ENCODE measurements around the gene CTSD. TPM values are rescaled to one million over a fixed set of nuclear protein-coding genes. Genes with fewer than 3 reads are reported as not detected.

CTSD gene
- total RNA-seq, 1 experiment from 2014 or later: 559 TPM

- peak; percentile 2 for DNase-seq (ENCODE audit: low spot score)
Observed at GRCh38 chr11:1731451-1732059, 32.2 kb downstream of the CTSD start.

GRCh38 chr11:1730059-1730629 is 33.6 kb downstream of the CTSD start:
- DNase-seq (ENCODE audit: low spot score): peak; percentile 2

DNA sequence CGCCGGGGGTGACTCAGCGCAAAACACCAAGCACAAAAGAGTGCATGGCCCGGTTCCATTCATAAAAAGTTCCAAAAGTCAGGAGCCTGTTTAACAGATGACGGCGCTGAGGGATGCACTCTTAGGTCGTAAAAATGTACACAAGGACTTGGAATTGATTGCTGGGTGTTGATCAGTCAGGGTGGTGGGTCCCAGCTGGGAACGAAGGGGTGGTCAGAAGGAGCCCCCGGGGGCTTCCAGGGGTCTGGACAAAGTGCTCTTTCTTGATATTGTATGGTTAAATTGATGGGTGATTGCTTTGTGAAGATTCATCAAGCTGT is 34.1 kb downstream of the CTSD start:
- peak; percentile 3 for DNase-seq (ENCODE audit: low spot score)

GRCh38 chr11:1728931-1729691 is 34.6 kb downstream of the CTSD start:
- no peak for DNase-seq (ENCODE audit: low spot score)

DNA sequence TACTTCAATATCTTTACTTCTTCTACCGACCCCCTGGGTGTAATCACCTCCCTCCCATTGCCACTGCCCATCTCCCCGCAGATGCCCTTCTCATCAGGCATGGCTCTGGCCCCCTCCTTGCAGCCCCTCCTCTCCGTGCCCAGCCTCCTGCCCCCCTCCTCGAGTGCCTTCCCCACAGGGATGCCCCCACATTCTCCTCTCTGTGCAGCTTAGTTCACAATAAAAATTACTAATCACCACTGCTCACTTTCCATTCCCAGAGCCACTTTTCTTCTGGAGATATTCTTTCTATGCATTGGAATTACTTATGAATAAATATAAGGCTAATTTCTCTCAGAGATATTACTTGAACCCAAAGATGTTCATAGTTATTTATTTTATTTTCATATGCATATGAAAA is 35.4 kb downstream of the CTSD start:
- DNase-seq (ENCODE audit: low spot score): peak; percentile 3

GRCh38 chr11:1727861-1728260 is 35.9 kb downstream of the CTSD start:
- DNase-seq (ENCODE audit: low spot score): no peak

DNA sequence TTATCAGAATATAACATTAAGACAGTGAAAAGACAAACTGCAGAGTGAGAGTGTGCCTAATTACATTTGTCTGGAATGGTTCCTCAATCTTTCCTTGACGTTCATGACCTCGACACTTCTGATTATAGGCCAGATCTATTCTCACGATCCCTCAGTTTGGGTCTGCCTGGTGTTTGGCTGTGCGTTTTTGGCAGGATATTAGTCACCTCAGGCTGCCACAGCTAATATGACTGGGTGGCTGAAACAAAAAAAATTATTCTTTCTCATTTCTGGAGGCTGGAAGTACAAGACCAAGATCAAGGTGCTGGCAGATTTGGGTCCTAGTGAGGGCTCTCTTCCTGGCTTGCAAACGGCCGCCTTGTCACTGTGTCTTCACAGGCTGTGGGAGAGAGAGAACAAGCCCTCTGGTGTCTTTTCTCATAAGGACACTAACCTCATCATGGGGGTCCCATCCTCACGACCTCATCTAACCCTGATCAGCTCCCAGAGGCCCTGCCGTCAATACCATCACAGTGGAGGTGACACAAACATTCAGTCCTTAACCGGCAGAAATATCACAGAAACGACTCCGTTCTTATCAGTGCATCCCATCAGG is 36.5 kb downstream of the CTSD start:
- no peak for DNase-seq (ENCODE audit: low spot score)

DNA sequence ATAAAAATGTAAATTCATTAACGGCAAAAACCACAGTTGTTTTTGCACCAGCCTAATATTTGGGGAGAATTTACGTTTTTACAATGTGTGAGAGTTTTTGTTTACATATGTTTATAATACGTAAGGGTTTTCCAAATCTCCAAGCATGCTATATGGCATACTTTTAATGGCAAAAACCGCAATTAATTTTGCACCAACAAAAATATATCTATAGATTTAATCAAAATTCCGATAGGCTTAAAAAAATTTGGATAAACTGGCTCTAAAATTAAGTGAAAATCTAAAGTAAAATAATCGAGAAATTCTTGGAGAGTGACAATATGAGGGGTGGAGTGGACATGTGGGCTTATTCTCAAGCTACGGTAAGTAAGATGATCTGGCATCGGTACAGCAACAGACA is 43.9 kb downstream of the CTSD start:
- no peak for DNase-seq (ENCODE audit: low spot score)

- no peak for DNase-seq (ENCODE audit: low spot score)
Observed at GRCh38 chr11:1718326-1718725, 45.4 kb downstream of the CTSD start.

DNA sequence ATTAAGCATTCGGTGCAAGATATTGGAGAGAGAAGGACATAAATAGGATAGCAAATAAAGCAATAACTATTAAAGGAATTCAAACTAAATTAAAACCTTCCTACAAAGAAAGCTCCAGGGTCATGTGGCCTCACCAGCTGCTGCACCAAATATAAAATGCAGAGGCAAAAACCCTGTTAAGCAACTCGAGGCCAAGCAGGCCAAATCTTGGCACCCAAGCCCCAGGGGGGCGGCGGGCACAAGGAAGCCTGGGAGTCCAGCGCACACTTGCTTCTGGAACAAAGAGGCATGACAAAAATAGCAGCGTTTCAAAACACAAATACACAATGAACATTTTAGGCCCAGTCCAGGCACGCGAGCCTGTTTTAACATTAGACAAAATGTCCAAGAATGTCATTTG is 46.0 kb downstream of the CTSD start:
- DNase-seq (ENCODE audit: low spot score): no peak

DNA sequence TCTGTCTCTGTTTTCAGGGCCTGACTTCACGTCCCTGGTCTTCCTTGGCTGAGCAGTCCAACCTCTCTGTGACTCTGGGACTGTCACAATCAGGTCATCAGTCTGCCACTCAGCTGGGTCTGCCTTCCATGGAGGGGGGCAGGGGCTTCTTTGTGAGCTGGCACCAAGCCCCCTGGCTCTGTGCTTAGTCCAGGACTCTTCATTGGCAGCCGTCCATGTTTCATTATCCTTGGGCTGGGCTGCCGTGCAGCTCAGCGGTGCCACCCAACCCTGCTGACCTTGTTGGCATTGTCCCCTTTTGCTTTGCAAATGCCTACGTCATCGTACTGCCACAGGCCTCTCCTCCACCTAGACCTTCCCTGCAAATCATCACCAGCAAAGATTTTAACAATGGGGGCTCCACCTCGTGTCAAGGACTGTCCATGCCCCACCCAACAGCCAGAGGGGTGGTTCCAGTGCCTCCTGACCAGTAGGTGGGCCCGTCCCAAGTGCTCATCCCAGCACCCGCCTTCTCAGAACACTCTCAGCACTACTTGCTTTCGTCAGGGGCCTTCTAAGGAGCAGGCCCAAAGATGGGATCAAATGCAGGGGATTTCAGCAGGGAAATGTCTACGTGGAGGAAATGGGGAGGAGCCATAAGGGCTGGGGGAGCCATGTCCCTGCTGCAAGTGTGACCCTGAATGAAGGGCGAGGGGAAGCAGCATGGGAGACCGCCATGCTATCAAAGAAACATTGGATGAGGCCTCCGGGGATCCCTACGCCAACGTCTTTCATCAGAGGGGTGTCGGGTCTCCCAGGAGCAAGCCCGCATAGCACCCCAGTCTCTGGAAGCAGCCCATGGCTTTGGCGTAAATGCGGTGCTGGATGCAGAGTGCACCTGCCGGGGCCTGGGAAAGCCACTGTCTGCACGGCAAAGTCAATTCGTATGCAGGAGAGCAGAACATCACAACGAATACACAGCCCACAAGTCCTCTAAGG is 48.5 kb downstream of the CTSD start:
- peak; percentile 4 for DNase-seq (ENCODE audit: low spot score)

GRCh38 chr11:1708716-1709115 is 55.0 kb downstream of the CTSD start:
- DNase-seq (ENCODE audit: low spot score): no peak

- DNase-seq (ENCODE audit: low spot score): no peak
Observed at GRCh38 chr11:1707751-1708150, 56.0 kb downstream of the CTSD start.

GRCh38 chr11:1706634-1707400 is 56.9 kb downstream of the CTSD start:
- no peak for DNase-seq (ENCODE audit: low spot score)

DNA sequence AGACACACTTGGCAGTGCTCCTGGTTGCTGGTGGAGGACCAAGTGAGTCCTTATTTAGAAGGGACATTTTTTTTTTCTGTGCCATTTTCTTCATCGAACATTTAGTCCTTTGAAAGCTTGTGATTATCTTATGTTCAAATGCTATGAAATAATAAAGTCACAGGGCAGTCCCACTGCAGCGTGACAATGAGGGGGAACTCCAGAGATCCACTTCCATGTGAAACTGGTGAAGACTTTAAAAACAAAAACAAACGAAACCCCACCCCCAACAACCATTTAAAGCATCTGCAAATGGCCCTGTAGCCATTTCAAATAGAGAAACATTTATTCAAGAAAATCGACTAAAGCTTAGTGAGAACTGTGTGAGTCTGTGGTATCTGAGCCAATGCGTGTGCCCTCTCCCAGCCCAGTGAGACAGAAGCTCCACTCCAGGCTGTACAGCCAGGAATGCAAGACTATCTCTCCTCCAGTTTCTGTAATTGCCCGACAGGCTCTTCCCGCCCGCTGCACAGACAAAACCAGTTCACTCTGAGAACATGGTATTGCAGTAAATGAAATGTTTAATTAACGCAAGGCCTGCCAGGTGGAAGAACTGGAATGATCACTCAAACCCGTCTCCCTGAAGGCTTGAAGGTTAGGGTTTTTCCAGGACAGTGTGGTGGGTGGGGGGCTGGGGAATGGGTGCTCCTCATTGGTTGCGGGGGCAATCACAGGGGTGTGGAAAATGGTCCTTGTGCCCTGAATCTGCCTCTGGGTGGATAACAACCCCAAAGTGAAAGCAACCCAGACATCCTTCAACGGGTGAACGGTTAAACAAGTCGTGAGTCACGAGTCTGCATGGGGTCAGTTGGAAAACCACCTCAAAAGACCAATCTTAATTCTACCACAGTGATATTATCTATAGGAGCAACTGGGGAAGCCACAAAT is 58.3 kb downstream of the CTSD start:
- peak; percentile 84 for DNase-seq (ENCODE audit: low spot score)

DNA sequence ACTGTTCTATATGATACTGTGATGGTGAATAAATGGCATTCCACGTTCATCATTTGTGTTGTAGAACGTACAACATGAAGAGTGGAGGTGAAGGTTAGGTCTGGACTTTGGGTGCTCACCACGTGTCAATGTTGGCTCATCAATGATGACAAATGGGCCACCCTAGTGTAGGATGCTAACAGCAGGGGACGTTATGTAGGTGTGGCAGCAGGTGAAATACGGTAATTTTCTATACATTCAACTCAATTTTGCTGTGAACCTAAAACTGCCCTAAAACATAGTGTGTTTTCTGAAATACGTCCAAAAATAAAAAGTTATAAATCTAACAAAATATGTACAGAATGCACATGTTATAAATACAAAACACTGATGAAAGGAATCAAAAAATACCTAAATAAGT is 60.6 kb downstream of the CTSD start:
- no peak for DNase-seq (ENCODE audit: low spot score)
